ENCODE measurements around the gene NINJ2.
"Not testable (repeated sequence)": the region's sequence is repeated elsewhere in the genome, so short reads cannot be mapped to it uniquely, and the experiment has no call there.

NINJ2 gene

GRCh38 chr12:663293-663871, at the start of gene NINJ2:
Gene NINJ2 (minus strand): TSS chr12:663445. CDS start chr12:663360, 85 bp downstream.
- no peak for DNase-seq (ENCODE audit: low read depth in 2 of 2)

GRCh38 chr12:712172-712863, 49.1 kb upstream of the NINJ2 start:
- DNase-seq (ENCODE audit: low read depth in 2 of 2) = no peak

- no peak for DNase-seq (ENCODE audit: low read depth in 2 of 2)
Observed at GRCh38 chr12:709455-710020, 46.3 kb upstream of the NINJ2 start.

DNA sequence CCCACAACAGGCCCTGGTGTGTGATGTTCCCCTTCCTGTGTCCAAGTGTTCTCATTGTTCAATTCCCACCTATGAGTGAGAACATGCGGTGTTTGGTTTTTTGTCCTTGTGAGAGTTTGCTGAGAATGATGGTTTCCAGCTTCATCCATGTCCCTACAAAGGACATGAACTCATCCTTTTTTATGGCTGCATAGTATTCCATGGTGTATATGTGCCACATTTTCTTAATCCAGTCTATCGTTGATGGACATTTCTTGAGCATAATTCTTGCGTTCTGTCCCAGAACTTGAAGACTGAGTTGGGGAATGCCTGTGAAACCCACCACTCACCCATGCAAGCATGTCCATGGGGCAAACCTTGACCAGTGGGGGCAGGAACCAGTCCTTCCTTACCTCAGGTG, 44.8 kb upstream of the NINJ2 start:
- not testable (repeated sequence) for DNase-seq (ENCODE audit: low read depth in 2 of 2)

- no peak for DNase-seq (ENCODE audit: low read depth in 2 of 2)
Observed at GRCh38 chr12:704516-705242, 41.4 kb upstream of the NINJ2 start.

DNA sequence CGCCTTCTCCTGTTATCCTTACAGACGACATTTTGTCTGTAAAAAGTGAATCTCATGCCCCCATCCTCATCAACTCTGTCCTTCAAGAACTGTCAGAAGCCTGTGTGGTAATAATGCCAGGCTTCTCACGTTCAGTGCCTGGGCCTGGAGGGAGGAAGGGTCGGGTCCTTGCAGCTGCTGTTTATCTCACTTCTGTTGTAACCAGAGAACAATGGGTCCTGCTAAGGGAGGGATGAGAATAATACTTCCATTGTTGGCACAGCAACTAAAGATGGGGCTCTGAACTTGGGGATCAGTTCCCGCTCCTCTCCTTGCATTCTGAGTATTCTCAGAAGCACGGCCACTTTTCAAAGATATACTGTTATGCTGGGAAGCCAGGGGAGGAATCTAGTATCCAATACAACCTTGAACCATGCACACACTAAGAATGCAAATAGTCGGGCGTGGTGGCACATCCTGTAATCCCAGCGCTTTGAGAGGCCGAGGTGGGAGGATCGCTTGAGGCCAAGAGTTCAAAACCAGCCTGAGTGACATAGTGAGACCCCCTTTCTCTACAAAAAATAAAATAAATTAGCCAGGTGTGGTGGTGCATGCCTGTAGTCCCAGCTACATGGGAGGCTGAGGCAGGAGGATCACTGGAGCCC, 38.8 kb upstream of the NINJ2 start:
- DNase-seq (ENCODE audit: low read depth in 2 of 2) = no peak

DNA sequence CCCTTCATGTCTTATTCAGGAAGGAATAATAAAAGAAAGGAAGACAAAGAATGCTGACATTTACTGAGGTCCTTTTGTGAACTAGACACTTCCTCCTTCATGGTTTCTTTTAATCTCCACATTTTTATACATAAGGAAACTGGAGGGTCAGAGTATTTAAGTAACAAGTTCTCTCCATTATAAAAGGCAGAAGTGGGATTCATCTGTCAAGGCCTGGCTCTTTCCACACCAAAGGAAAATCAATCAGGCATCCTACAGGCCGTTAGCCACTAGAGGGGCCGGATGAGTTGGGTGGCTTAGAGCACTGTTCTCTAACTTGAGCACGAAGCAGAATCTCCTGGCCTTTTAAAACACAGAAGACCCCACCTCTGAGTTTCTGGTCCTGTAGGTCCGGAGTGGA, 36.8 kb upstream of the NINJ2 start:
- no peak for DNase-seq (ENCODE audit: low read depth in 2 of 2)

GRCh38 chr12:698222-698621, 35.0 kb upstream of the NINJ2 start:
- not testable (repeated sequence) for DNase-seq (ENCODE audit: low read depth in 2 of 2)

- no peak for DNase-seq (ENCODE audit: low read depth in 2 of 2)
Observed at GRCh38 chr12:697481-697880, 34.2 kb upstream of the NINJ2 start.

DNA sequence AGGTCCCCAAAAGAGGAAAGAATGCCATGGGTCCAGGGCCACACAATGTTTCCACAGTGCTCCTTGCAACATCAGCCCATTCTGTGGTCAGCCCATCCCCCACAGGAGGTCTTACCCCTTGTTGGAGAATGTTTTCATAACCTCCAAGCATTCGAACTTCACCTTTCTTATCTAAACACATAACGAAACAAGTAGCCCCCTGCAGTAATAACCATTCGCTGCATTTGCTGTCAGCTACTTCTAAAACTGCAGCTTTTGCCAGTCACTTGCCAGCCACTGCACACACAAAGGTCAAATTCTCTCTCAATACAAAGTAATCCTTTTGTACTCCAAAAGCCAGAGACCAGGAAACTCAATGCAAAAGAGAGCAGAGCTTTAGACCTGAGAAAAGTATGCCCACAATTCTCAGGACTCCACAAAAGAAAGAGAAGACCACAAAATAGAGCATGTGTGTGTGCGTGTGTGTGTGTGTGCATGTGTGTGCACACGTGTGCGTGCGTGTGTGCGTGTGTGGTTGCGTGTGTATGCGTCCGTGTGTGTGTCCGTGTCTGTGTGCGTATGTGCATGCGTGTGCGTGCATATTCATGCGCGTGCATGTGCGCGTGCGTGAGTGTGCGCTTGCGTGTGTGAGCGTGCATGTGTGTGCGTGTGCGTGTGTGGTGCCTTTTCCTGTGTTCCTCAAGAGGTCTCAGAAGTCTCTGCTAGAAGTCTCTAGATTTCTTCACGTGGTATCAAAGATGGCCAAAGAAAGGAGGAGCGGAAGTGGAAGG, 31.7 kb upstream of the NINJ2 start:
- no peak for DNase-seq (ENCODE audit: low read depth in 2 of 2)

GRCh38 chr12:693934-694533, 30.8 kb upstream of the NINJ2 start:
- no peak for DNase-seq (ENCODE audit: low read depth in 2 of 2)

DNA sequence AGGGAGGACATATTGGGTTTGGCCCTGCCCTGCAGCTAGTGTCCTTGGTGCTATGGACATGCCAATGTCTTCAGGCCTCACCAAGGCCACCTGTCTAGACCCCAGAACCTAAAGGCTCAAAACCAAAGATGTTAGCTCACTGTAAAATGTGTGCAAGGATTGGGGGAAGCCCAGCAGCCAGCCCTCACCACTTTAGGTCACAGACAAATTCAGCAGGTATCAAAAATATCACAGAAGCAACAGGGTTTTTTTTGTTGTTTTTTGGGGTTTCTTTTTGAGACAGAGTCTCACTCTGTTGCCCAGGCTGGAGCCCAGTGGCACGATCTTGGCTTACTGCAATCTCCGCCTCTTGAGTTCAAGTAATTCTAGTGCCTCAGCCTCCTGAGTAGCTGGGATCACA, 29.0 kb upstream of the NINJ2 start:
- DNase-seq (ENCODE audit: low read depth in 2 of 2) = no peak

- no peak for DNase-seq (ENCODE audit: low read depth in 2 of 2)
Observed at GRCh38 chr12:690466-690865, 27.2 kb upstream of the NINJ2 start.

DNA sequence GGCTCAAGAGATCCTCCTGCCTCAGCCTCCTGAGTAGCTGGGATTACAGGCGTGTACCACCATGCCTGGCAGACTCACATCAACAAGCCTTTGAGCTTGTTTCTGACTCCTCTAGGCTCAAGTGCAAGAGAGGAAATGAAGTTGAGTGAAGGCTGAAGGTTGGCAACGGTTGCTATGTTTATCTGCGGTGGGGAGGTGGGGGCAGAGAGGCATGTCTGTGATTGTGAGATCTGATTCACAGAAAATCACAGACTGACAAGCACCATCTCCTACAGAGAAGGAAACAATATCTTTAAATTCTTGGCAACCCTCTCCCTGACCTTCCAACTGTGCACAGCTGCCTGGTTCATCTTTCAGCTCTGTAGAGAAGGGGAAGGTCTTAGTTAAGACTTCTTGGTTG, 22.1 kb upstream of the NINJ2 start:
- peak; percentile 30 to 67 for DNase-seq (ENCODE audit: low read depth in 2 of 2)

GRCh38 chr12:684416-684815, 21.2 kb upstream of the NINJ2 start:
- DNase-seq (ENCODE audit: low read depth in 2 of 2) = no peak

- DNase-seq (ENCODE audit: low read depth in 2 of 2) = no peak
Observed at GRCh38 chr12:681568-682256, 18.5 kb upstream of the NINJ2 start.

GRCh38 chr12:678747-679712, 15.8 kb upstream of the NINJ2 start:
- DNase-seq (ENCODE audit: low read depth in 2 of 2) = no peak

DNA sequence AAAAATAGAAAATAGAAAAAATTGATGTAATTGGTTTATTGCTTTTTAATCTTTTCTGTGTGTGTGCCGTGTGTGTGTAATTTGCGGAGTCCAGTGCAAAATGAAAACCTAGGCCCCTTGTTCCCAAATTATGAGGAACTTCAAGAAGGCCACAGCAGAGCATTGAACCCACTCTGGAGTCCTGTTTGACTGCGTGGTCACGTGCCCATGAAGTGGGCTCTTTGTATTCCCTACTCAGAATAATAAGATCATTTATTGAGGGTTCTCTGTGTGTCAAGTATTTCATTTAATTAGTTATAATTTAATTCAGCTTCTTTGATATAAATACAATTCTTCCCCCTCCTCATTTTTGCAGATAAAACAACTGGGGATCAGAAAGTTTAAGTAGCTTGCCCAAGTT, 12.3 kb upstream of the NINJ2 start:
- no peak for DNase-seq (ENCODE audit: low read depth in 2 of 2)

DNA sequence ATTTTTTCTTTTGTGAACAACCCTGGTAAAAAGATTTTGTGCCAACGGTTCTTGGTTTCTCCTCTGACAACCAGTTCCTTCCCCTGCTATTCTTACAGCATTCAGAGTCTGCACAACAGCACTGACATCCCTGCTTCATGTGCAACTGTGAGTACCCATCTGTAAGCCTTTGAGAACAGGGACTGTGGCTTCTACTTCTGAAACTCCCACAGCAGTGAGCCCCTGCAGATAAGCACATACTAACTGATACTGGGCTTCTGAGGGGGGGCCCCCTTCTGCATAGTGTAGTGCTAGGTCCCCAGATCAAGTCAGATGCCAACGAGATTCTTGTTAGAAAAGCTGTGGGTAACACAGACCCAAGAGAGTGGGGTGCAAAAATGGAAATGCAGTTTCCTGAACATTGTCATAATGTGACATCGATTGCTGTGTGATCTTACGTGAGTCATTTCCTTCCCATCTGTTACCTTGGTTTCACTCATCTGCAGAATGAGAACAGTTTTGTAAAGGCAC, 11.1 kb upstream of the NINJ2 start:
- peak; percentile 44 to 57 for DNase-seq (ENCODE audit: low read depth in 2 of 2)

Measured in stimulated activated CD4-positive, alpha-beta T cell treated with anti-CD3 and anti-CD28 coated beads, Interleukin-1b, Interleukin-23, amount 100 ng/mL, for 4 hours (primary cell).